Activated CD8-positive, alpha-beta T cell treated with anti-CD3 and anti-CD28 coated beads for 36 hours (primary cell): ENCODE measurements around the gene SLC26A4. TPM values are rescaled to one million over a fixed set of nuclear protein-coding genes. Genes with fewer than 3 reads are reported as not detected.

ENCODE experiments used
- ATAC-seq: fragments of 200-7000 bp; cut with Tn5 transposase; one replicate; pipeline ENCODE4 v1.10.0; 2021; ENCODE audit warnings: mild to moderate bottlenecking, moderate library complexity
- CTCF ChIA-PET: fragments of 350-600 bp; sonication (Branson Sonifier 250); formaldehyde crosslinking; loops from one replicate; lab custom pipeline; 2021; ENCODE audit warnings: antibody characterized with exemption; lab: Charles Lee
- POLR2A ChIA-PET: fragments of 350-600 bp; sonication (Branson Sonifier 250); formaldehyde crosslinking; loops from one replicate; lab custom pipeline; 2021; ENCODE audit warnings: antibody characterized with exemption; lab: Charles Lee
- DNase-seq: peaks from one replicate; pipeline ENCODE4 v3.0.0-alpha.2; 2020
- H3K27ac Mint-ChIP-seq: one replicate; pipeline ENCODE4 v1.8.0; 2021; ENCODE audit warnings: mild to moderate bottlenecking, mixed read lengths
- H3K27me3 Mint-ChIP-seq: one replicate; pipeline ENCODE4 v1.8.0; 2021; ENCODE audit warnings: mixed read lengths
- H3K36me3 Mint-ChIP-seq: one replicate; pipeline ENCODE4 v1.8.0; 2021; ENCODE audit warnings: low read depth, mixed read lengths
- H3K4me1 Mint-ChIP-seq: one replicate; pipeline ENCODE4 v1.8.0; 2021; ENCODE audit warnings: low read depth, mixed read lengths
- H3K4me3 Mint-ChIP-seq: one replicate; pipeline ENCODE4 v1.8.0; 2021; ENCODE audit warnings: mild to moderate bottlenecking, moderate library complexity, mixed read lengths
- H3K9me3 Mint-ChIP-seq: one replicate; pipeline ENCODE4 v1.8.0; 2021; ENCODE audit warnings: mixed read lengths
- CTCF ChIP-seq: fragments of 200-600 bp; IDR thresholded peaks from one replicate; pipeline ENCODE4 v1.8.0; 2022; ENCODE audit warnings: antibody characterized with exemption, mild to moderate bottlenecking
- intact Hi-C: fragments of 100-400 bp; cut with micrococcal nuclease; formaldehyde crosslinking; loops from one replicate; pipeline ENCODE4 v1.10.0; 2022
- total RNA-seq, 2 experiments: library from RNA; stranded (reverse); gene quantifications; one replicate each; pipeline ENCODE4 v1.2.3, GENCODE V29; 2021

Gene SLC26A4
- total RNA-seq, 2 experiments from 2014 or later = 1.0 to 2.0 TPM

GRCh38 chr7:107694386-107694785, 33.8 kb downstream of the SLC26A4 start:
- TF ChIP-seq CTCF = no peak
- Mint-ChIP-seq H3K27me3 (peaks cover 24% of the 10 kb centered on the region), H3K4me3 (no peak overlapping the region), H3K27ac (no peak overlapping the region), H3K9me3 (no peaks in the 10 kb centered on the region), H3K4me1 (peaks cover 7% of the 10 kb centered on the region), H3K36me3 (no peaks in the 10 kb centered on the region)
- CTCF ChIA-PET = interaction anchor here (1.1 kb wide), 1 partner anchor 30 kb away, joined by 3 read pairs; no protein-coding TSS in a partner anchor
- ATAC-seq = no peak
- POLR2A ChIA-PET = no interaction called here
- no peak for DNase-seq
- intact Hi-C loops = no loop called here

DNA sequence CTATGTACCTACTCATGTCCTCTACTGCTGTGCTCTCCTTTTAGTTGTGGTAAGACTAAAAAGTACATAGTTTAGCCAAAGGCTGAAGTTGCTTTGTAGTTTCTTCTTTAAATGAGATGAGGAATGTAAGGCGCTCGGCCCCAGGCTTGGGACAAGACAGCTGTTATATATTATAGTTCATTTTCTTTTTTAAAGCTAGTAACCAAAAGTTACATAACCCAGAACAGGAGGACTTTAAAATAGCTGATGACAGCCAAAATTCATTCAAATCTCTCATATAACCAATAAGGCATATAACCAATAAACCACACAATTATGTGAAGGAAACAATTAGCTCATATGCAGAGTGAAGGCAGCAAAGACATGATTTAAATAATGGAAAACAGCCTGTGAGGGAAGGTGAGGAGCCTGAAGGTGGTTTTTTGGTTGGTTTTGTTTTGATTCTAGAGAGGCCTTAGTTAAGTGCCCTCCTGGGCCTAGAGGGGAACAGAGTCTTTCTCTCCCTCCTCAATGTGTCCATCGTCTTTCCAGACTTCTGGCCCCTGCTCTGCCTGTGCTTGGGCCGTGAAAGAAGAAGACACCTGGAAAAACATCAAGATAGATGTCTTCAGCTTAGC, 35.8 kb downstream of the SLC26A4 start:
- Mint-ChIP-seq H3K27ac (no peak overlapping the region), H3K4me1 (peaks cover 7% of the 10 kb centered on the region), H3K4me3 (no peak overlapping the region), H3K9me3 (no peaks in the 10 kb centered on the region), H3K36me3 (no peaks in the 10 kb centered on the region), H3K27me3 (peaks cover 18% of the 10 kb centered on the region)
- intact Hi-C loops = no loop called here
- no peak for TF ChIP-seq CTCF
- DNase-seq (no peak), ATAC-seq (no peak)
- ChIA-PET POLR2A (interaction anchor here (0.6 to 0.7 kb wide), 2 partner anchors 10 to 201 kb away, joined by 3 read pairs; no protein-coding TSS in a partner anchor), CTCF (interaction anchor here (1.0 to 1.6 kb wide), 3 partner anchors 9 to 422 kb away, joined by 3 to 4 read pairs (median 3); no protein-coding TSS in a partner anchor)

- POLR2A ChIA-PET = no interaction called here
- Mint-ChIP-seq H3K4me3 (no peak overlapping the region), H3K36me3 (no peaks in the 10 kb centered on the region), H3K27ac (no peak overlapping the region), H3K27me3 (peaks cover 12% of the 10 kb centered on the region), H3K9me3 (no peaks in the 10 kb centered on the region), H3K4me1 (peaks cover 7% of the 10 kb centered on the region)
- ATAC-seq (no peak), DNase-seq (no peak)
- CTCF ChIA-PET = interaction anchor here (0.6 to 1.3 kb wide), 3 partner anchors 11 to 150 kb away, joined by 3 read pairs; no protein-coding TSS in a partner anchor
- TF ChIP-seq CTCF = no peak
- intact Hi-C loops = no loop called here
Measured at GRCh38 chr7:107697321-107698049, 36.9 kb downstream of the SLC26A4 start.

- ChIA-PET POLR2A (interaction anchor here (1.1 kb wide), 1 partner anchor 11 kb away, joined by 3 read pairs; no protein-coding TSS in a partner anchor), CTCF (interaction anchor here (1.0 kb wide), 1 partner anchor 24 kb away, joined by 4 read pairs; no protein-coding TSS in a partner anchor)
- DNase-seq = no peak
- no peak overlapping the region for H3K27ac Mint-ChIP-seq
- intact Hi-C loops = no loop called here
- H3K4me1 Mint-ChIP-seq = peaks cover 9% of the 10 kb centered on the region
- H3K27me3 Mint-ChIP-seq = peaks cover 4% of the 10 kb centered on the region
- no peak for TF ChIP-seq CTCF
- no peak overlapping the region for H3K4me3 Mint-ChIP-seq
- no peak for ATAC-seq
- no peaks in the 10 kb centered on the region for H3K36me3 Mint-ChIP-seq
- no peaks in the 10 kb centered on the region for H3K9me3 Mint-ChIP-seq
Measured at GRCh38 chr7:107700570-107700969, 39.9 kb downstream of the SLC26A4 start.
